Fibroblast of lung (primary cell): ENCODE measurements around the gene NDC80. TPM values are rescaled to one million over a fixed set of nuclear protein-coding genes. Genes with fewer than 3 reads are reported as not detected.

ENCODE experiments used
- DNase-seq, 2 donors: peaks; one replicate each; pipeline versions ENCODE4 v3.0.0 to v3.0.0-alpha.2; 2010; ENCODE audit warnings: low read depth in 2 of 2
- H2AFZ ChIP-seq: 2 replicates; pipeline ENCODE4 v1.5.1; 2012; ENCODE audit warnings: low read length, control low read depth, inconsistent platforms
- H3K27ac ChIP-seq: 2 replicates; pipeline ENCODE4 v1.5.1; 2011; ENCODE audit warnings: low read length, control low read depth; ENCODE audit not compliant: insufficient read depth
- H3K27me3 ChIP-seq: 2 replicates; pipeline ENCODE4 v1.5.1; 2011; ENCODE audit warnings: mild to moderate bottlenecking, low read length; ENCODE audit not compliant: control insufficient read depth, insufficient read depth
- H3K36me3 ChIP-seq: 2 replicates; pipeline ENCODE4 v1.5.1; 2011; ENCODE audit warnings: low read length; ENCODE audit not compliant: control insufficient read depth, insufficient read depth
- H3K4me1 ChIP-seq: 2 replicates; pipeline ENCODE4 v1.5.1; 2011; ENCODE audit warnings: low read length; ENCODE audit not compliant: control insufficient read depth, insufficient read depth; ENCODE audit errors: extremely low read depth
- H3K4me2 ChIP-seq: 2 replicates; pipeline ENCODE4 v1.5.1; 2011; ENCODE audit warnings: low read length, control low read depth; ENCODE audit not compliant: insufficient read depth; ENCODE audit errors: extremely low read depth
- H3K4me3 ChIP-seq, 4 experiments: fragments of 200-600 bp in 1 of 4; sonication (generic) in 1 of 4; replicated peaks in 1 of 4; 2 replicates each; pipeline ENCODE4 v1.5.1; 2011 to 2016; ENCODE audit warnings: low read length in 4 of 4, low read depth in 3 of 4, mild to moderate bottlenecking in 3 of 4, control low read depth in 2 of 4, inconsistent platforms in 1 of 4, mixed read lengths in 1 of 4; ENCODE audit not compliant: insufficient read depth in 1 of 4; ENCODE audit errors: control extremely low read depth in 1 of 4
- H3K79me2 ChIP-seq: 2 replicates; pipeline ENCODE4 v1.5.1; 2012; ENCODE audit warnings: mild to moderate bottlenecking, low read length, inconsistent platforms; ENCODE audit not compliant: control insufficient read depth, insufficient read depth
- H3K9ac ChIP-seq: 2 replicates; pipeline ENCODE4 v1.5.1; 2011; ENCODE audit warnings: mild to moderate bottlenecking, low read length, control low read depth; ENCODE audit not compliant: insufficient read depth
- H3K9me3 ChIP-seq: 2 replicates; pipeline ENCODE4 v1.5.1; 2012; ENCODE audit warnings: low read depth, low read length; ENCODE audit not compliant: control insufficient read depth, insufficient read depth
- H4K20me1 ChIP-seq: 2 replicates; pipeline ENCODE4 v1.5.1; 2011; ENCODE audit warnings: low read length; ENCODE audit not compliant: control insufficient read depth, insufficient read depth; ENCODE audit errors: extremely low read depth
- CTCF ChIP-seq, 2 donors: IDR thresholded peaks in 1 of 2; conservative IDR thresholded peaks in 1 of 2; 1 replicate in 1 of 2; 2 replicates in 1 of 2; pipeline ENCODE4 v1.5.1; 2011 to 2012; ENCODE audit warnings: low read length in 2 of 2, control low read depth in 1 of 2, inconsistent platforms in 1 of 2, low read depth in 1 of 2, mild to moderate bottlenecking in 1 of 2
- EZH2 ChIP-seq: IDR thresholded peaks from 2 replicates; pipeline ENCODE4 v1.5.1; 2012; ENCODE audit warnings: low read length, control low read depth, mild to moderate bottlenecking; ENCODE audit errors: missing control alignments
- polyA plus RNA-seq, 2 donors: library from polyadenylated mRNA; depleted of rRNA in 1 of 2; stranded (reverse) in 1 of 2; unstranded in 1 of 2; fragments of >200 nt; gene quantifications; 2 replicates each; pipeline ENCODE4 v1.2.1, GENCODE V29; 2011 to 2012; ENCODE audit warnings: missing spikeins in 1 of 2
- total RNA-seq: library from RNA; depleted of rRNA; stranded (reverse); fragments of >200 nt; gene quantifications from 2 replicates; pipeline ENCODE4 v1.2.1, GENCODE V29; 2014

Gene NDC80
- total and polyA plus RNA-seq, 2 donors (not counting 1 experiment from before 2014, with no cell fraction given), result 8.3 to 9.7 TPM

DNA sequence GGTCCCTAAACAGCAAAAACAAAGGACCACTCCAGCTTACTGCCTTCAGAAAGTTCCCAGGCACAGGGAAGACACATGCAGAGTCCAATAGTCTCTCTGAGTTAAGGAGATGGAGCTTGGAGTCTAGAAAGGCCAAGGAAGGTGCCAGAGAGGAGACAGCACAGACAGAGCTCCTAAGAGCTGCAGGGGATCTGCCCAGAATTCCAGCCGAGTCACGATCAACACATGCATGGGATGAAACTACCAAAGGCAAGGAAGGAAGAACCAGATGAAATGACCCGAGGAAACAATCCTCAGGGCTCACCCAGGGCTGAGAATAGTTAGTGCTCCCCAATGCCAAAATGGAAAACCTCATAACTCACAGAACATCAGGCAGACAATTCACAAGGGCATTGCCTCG lies 15.5 kb upstream of the NDC80 start:
- no peak for TF ChIP-seq CTCF (conservative IDR thresholded peaks at IDR 0.05 in 1 of 2, IDR thresholded peaks at IDR 0.05 in 1 of 2; ENCODE audit: low read depth in 1 of 2, low read length in 2 of 2)
- no peak for DNase-seq
- H3K9ac ChIP-seq, result no peak overlapping the region
- H3K9me3 ChIP-seq, result no peaks in the 10 kb centered on the region
- no peaks in the 10 kb centered on the region for H3K27me3 ChIP-seq
- H3K27ac ChIP-seq, result no peak overlapping the region
- H3K36me3 ChIP-seq, result no peaks in the 10 kb centered on the region
- no peaks in the 10 kb centered on the region for H3K79me2 ChIP-seq
- no peak overlapping the region for H3K4me2 ChIP-seq
- no peak overlapping the region for H3K4me3 ChIP-seq
- no peaks in the 10 kb centered on the region for H3K4me1 ChIP-seq
- H2AFZ ChIP-seq, result no peak overlapping the region
- H4K20me1 ChIP-seq, result no peaks in the 10 kb centered on the region

GRCh38 chr18:2557536-2557935 lies 13.8 kb upstream of the NDC80 start:
- Histone ChIP-seq H3K9ac (no peak overlapping the region), H2AFZ (no peak overlapping the region), H4K20me1 (no peaks in the 10 kb centered on the region), H3K27ac (no peak overlapping the region), H3K27me3 (no peaks in the 10 kb centered on the region), H3K36me3 (no peaks in the 10 kb centered on the region), H3K79me2 (no peaks in the 10 kb centered on the region), H3K4me1 (no peaks in the 10 kb centered on the region), H3K4me2 (no peak overlapping the region), H3K9me3 (no peaks in the 10 kb centered on the region), H3K4me3 (no peak overlapping the region)
- DNase-seq, result no peak
- TF ChIP-seq CTCF (conservative IDR thresholded peaks at IDR 0.05 in 1 of 2, IDR thresholded peaks at IDR 0.05 in 1 of 2; ENCODE audit: low read depth in 1 of 2, low read length in 2 of 2) (no peak), EZH2 (no peak)

GRCh38 chr18:2559249-2559648 lies 12.1 kb upstream of the NDC80 start:
- no peaks in the 10 kb centered on the region for H3K4me1 ChIP-seq
- H3K4me3 ChIP-seq, result no peak overlapping the region
- no peak for DNase-seq
- no peak for TF ChIP-seq EZH2
- no peak for TF ChIP-seq CTCF (conservative IDR thresholded peaks at IDR 0.05 in 1 of 2, IDR thresholded peaks at IDR 0.05 in 1 of 2; ENCODE audit: low read depth in 1 of 2, low read length in 2 of 2)
- H3K4me2 ChIP-seq, result no peak overlapping the region
- H3K79me2 ChIP-seq, result no peaks in the 10 kb centered on the region
- no peaks in the 10 kb centered on the region for H3K36me3 ChIP-seq
- no peaks in the 10 kb centered on the region for H4K20me1 ChIP-seq
- H3K9ac ChIP-seq, result no peak overlapping the region
- H3K27me3 ChIP-seq, result no peaks in the 10 kb centered on the region
- no peaks in the 10 kb centered on the region for H3K9me3 ChIP-seq
- no peak overlapping the region for H2AFZ ChIP-seq
- H3K27ac ChIP-seq, result no peak overlapping the region
